Smooth muscle cell (in vitro differentiated cells): Measurements from ENCODE around the gene MRPL47. TPM values are rescaled to one million over a fixed set of nuclear protein-coding genes. Genes with fewer than 3 reads are reported as not detected.

Experiments used
- DNase-seq: peaks from one replicate; lab custom pipeline; 2025; ENCODE audit not compliant: unreplicated experiment; lab: John Stamatoyannopoulos, UW
- H2AFZ ChIP-seq: fragments of 200-600 bp; sonication (generic); 2 replicates; pipeline ENCODE4 v1.6.0; 2016; ENCODE audit warnings: antibody characterized with exemption, low read depth, mild to moderate bottlenecking
- H3F3A ChIP-seq: fragments of 200-600 bp; sonication (generic); 2 replicates; pipeline ENCODE4 v1.6.0; 2017; ENCODE audit warnings: antibody characterized with exemption, low read depth
- H3K27ac ChIP-seq: fragments of 200-600 bp; sonication (generic); 2 replicates; pipeline ENCODE4 v1.5.1; 2016; ENCODE audit warnings: low read depth, mild to moderate bottlenecking
- H3K27me3 ChIP-seq: fragments of 200-600 bp; sonication (generic); 2 replicates; pipeline ENCODE4 v1.6.1; 2016; ENCODE audit warnings: low read depth, mild to moderate bottlenecking
- H3K36me3 ChIP-seq: fragments of 200-600 bp; sonication (generic); 2 replicates; pipeline ENCODE4 v1.5.1; 2016; ENCODE audit warnings: low read depth
- H3K4me1 ChIP-seq: fragments of 200-600 bp; sonication (generic); 2 replicates; pipeline ENCODE4 v1.5.1; 2016; ENCODE audit warnings: low read depth
- H3K4me2 ChIP-seq: fragments of 200-600 bp; sonication (generic); 2 replicates; pipeline ENCODE4 v1.6.0; 2016; ENCODE audit warnings: mild to moderate bottlenecking
- H3K4me3 ChIP-seq: fragments of 200-600 bp; sonication (generic); 2 replicates; pipeline ENCODE4 v1.5.1; 2016; ENCODE audit warnings: mild to moderate bottlenecking
- H3K79me2 ChIP-seq: fragments of 200-600 bp; sonication (generic); 2 replicates; pipeline ENCODE4 v1.6.0; 2016; ENCODE audit warnings: low read depth, mild to moderate bottlenecking
- H3K9ac ChIP-seq: fragments of 200-600 bp; sonication (generic); 2 replicates; pipeline ENCODE4 v1.6.0; 2016; ENCODE audit warnings: low read depth
- H3K9me3 ChIP-seq: fragments of 200-600 bp; sonication (generic); replicated peaks from 2 replicates; pipeline ENCODE4 v1.5.1; 2016; ENCODE audit warnings: low read depth
- H4K20me1 ChIP-seq: fragments of 200-600 bp; sonication (generic); 2 replicates; pipeline ENCODE4 v1.6.0; 2016; ENCODE audit warnings: low read depth
- CTCF ChIP-seq: fragments of 200-600 bp; sonication (generic); IDR thresholded peaks from 2 replicates; pipeline ENCODE4 v1.5.1; 2017; ENCODE audit warnings: borderline replicate concordance, mild to moderate bottlenecking, antibody characterized with exemption; ENCODE audit not compliant: insufficient read depth, poor library complexity, severe bottlenecking
- WGBS: methylation state at CpG from one replicate; pipeline ENCODE4 v1.1.7; 2016; ENCODE audit warnings: low lambda C conversion rate; 5-methylcytosine and 5-hydroxymethylcytosine counted together
- polyA plus RNA-seq: library from polyadenylated mRNA; unstranded; fragments of >200 nt; fragmentation: Nextera tagmentation; extraction: Ambion mirVana; gene quantifications from 2 replicates; pipeline ENCODE4 v1.2.1, GENCODE V29; 2016
- total RNA-seq: library from RNA; depleted of rRNA; stranded (reverse); fragments of >200 nt; gene quantifications from 2 replicates; pipeline ENCODE4 v1.2.3, GENCODE V29; 2014

Gene MRPL47
- total and polyA plus RNA-seq, 2 experiments from 2014 or later, result 79.7 to 85.8 TPM

GRCh38 chr3:179615458-179616173 lies 11.2 kb upstream of the MRPL47 start:
- no peak for DNase-seq
- H3K79me2 ChIP-seq, result peaks cover 13% of the 10 kb centered on the region
- H3K36me3 ChIP-seq, result peaks cover 11% of the 10 kb centered on the region
- no peaks in the 10 kb centered on the region for H3K4me1 ChIP-seq
- H3F3A ChIP-seq, result peaks cover 7% of the 10 kb centered on the region
- H3K27me3 ChIP-seq, result no peaks in the 10 kb centered on the region
- H2AFZ ChIP-seq, result no peak overlapping the region
- no peak overlapping the region for H3K4me3 ChIP-seq
- H4K20me1 ChIP-seq, result peaks cover 24% of the 10 kb centered on the region
- no peak overlapping the region for H3K4me2 ChIP-seq
- 51% methylated on average over 4 of the region's 4 CpGs for WGBS
- H3K9me3 ChIP-seq, result no peaks in the 10 kb centered on the region
- H3K9ac ChIP-seq, result no peak overlapping the region
- H3K27ac ChIP-seq, result no peak overlapping the region
- TF ChIP-seq CTCF, result no peak

DNA sequence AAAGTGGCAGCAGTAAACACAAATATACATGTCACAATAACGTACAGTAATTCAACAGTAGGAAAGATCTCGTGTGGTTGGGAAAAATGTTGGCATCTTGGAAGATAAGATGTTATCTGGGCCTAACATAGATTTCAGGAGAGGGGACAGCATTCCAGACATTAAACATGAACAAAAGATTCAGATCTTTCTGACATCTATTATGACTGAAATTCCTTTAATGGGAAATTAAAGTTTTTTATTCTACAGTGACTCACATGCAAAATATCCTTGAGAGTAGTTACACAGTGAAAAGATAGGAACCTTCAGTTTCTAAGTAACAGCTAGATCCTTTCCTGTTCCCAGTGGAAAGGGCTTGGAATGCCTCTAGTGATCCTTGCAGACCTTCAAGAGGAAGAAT lies 9.4 kb upstream of the MRPL47 start:
- Histone ChIP-seq H3F3A (peaks cover 7% of the 10 kb centered on the region), H3K4me1 (no peaks in the 10 kb centered on the region), H3K9ac (no peak overlapping the region), H3K4me2 (no peak overlapping the region), H3K36me3 (peaks cover 11% of the 10 kb centered on the region), H3K27ac (peak overlapping the region; percentile 60), H3K79me2 (peaks cover 25% of the 10 kb centered on the region), H2AFZ (no peak overlapping the region), H3K9me3 (no peaks in the 10 kb centered on the region), H3K27me3 (no peaks in the 10 kb centered on the region), H3K4me3 (no peak overlapping the region), H4K20me1 (peaks cover 25% of the 10 kb centered on the region)
- WGBS, result 43% methylated on average over 2 of the region's 2 CpGs
- no peak for TF ChIP-seq CTCF
- no peak for DNase-seq

DNA sequence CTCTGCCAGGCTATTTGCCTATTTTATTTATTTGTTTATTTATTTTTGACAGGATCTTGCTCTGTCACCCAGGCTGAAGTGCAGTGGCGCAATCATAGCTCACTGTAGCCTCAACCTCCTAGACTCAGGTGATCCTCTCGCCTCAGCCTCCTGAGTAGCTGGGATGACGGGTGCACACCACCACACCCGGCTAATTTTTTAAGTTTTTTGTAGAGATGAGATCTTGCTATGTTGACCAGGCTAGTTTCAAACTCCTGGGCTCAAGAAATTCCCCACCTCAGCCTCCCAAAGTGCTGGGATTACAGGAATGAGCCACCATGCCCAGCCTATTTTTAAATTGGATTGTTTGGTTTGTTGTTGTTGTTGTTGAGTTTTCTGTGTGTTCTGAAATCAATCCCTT lies 5.6 kb upstream of the MRPL47 start:
- Histone ChIP-seq H2AFZ (no peak overlapping the region), H4K20me1 (peaks cover 25% of the 10 kb centered on the region), H3K9me3 (no peaks in the 10 kb centered on the region), H3K4me1 (peaks cover 7% of the 10 kb centered on the region), H3K27me3 (no peaks in the 10 kb centered on the region), H3K79me2 (peaks cover 51% of the 10 kb centered on the region), H3K4me3 (no peak overlapping the region), H3K4me2 (no peak overlapping the region), H3K27ac (no peak overlapping the region), H3F3A (peaks cover 7% of the 10 kb centered on the region), H3K9ac (no peak overlapping the region), H3K36me3 (no peaks in the 10 kb centered on the region)
- TF ChIP-seq CTCF, result no peak
- WGBS, result 97% methylated on average over 4 of the region's 4 CpGs
- no peak for DNase-seq
